GM10847 (cell line): ENCODE data around the gene SLC22A15.

Experiments used
- POLR2A ChIP-seq: IDR thresholded peaks from 2 replicates; pipeline ENCODE4 v1.6.1; 2011; ENCODE audit not compliant: insufficient read length; ENCODE audit errors: extremely low read depth

Gene SLC22A15

DNA sequence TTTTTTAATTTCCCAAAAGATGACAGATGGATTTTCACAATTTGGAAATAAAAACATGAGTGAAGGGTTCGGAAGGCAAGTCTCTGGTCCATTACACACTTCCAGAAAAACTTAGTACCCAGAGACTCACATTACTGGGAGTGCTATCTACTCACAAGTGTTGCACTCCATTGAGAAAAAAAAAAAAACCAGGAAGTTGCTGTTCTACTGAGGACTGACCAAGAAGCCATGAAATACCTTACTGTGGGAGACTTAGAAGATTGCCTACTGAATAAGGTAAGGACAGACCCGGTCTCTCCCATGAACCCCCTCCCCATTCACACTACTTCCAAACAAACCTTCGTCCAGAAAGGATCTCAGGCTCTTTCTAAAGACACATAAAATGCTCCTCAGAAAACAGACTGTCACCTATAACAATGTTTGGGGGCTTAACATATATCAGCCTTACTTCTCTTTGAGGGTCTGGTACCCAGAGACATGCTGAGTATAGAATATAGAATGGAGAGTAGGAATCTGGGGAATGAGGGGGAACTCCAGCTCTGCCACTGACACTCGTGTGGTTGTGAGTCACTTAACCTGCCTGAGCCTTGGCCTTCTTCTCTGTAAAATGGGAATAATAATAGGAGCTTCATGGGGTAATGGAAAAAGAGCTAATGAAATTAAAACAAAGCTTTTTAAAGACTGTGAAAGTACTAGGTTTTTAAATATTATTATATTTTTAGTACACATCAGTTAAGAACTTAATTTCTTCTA lies 136.3 kb downstream of the SLC22A15 start:
- no peak for TF ChIP-seq POLR2A

DNA sequence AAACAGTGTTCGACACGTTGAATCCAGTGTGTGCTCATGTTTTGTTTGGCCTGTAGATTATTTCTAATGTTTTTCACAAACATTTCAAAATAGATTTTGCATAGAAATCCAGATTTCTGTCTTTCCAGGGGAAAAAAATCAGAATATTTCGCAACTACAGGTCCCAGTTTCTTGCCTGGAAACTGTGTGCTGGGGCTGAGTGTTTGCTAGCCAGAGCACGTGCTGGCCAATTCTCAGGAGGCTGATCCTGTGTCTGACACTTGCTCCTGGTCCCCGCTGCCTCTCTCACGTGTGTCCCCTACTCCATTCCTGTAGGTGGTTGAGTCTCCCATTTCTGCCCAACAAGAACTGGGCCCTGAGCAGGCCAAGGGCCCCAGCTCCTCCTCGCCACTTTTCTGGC lies 137.3 kb downstream of the SLC22A15 start:
- TF ChIP-seq POLR2A = no peak

DNA sequence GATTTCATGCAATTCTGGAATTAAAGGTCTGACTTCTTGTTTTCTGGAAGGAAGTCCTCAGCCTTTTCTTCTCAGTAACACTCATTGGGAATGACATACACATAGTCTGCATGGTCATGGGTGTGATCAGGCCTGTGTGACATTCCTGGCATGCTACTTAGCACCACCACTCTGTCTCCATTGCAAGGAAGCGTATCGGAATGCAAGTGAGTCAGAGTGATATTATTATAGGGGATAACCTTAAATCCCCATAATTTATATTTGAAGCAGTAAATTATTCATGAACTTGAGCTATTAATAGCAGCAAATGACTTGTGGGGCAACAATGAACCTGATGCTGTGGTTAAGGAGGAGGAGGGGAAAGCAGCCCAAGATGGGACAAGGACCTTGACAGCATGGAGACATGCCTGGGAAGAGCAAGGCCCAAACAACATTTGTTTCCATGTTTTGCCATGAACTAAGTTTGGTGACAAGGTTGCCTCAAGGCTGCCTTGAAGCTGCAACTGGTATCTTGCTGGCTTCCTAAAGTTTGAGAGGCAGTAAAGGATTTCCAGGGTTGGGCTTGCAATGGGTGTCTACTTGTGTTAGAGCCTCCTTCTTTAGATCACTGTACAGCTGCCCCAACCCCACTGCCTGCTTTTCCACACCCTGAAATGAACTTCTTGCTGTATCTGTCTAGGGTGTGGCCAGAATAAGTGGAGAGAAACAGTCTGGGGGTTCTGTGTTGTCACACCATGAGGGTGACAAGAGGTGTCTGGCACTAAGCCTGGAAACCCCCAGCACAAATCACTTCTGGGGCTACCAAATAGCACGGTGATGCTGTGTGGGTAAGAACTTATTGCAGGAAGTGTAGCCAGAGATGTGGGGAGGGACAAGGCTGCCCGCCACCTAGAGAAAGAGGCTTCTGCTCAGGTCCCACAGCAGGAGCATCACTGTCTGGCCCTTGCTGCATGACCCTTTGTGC lies 139.4 kb downstream of the SLC22A15 start:
- no peak for TF ChIP-seq POLR2A

DNA sequence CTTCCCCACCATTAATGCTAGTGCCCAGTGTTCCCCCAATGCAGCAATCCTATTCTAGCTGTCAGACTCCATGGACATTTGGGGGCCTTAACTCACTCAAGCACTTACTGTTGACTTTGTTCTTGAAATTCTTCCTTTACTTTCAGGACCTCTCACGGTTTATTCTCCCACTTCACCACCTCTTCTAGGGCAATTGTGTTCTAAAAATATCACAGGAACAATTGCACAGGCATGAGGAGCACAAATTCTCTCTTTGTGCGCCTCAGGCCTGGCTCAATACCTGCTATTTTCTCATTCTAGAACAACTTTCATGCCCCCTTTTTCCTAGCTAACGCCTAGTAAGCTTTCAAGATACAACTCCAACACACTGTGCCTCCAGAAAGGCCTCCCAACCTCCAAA lies 142.2 kb downstream of the SLC22A15 start:
- TF ChIP-seq POLR2A = no peak
